ENCODE results near the gene LIN52.

Gene LIN52

DNA sequence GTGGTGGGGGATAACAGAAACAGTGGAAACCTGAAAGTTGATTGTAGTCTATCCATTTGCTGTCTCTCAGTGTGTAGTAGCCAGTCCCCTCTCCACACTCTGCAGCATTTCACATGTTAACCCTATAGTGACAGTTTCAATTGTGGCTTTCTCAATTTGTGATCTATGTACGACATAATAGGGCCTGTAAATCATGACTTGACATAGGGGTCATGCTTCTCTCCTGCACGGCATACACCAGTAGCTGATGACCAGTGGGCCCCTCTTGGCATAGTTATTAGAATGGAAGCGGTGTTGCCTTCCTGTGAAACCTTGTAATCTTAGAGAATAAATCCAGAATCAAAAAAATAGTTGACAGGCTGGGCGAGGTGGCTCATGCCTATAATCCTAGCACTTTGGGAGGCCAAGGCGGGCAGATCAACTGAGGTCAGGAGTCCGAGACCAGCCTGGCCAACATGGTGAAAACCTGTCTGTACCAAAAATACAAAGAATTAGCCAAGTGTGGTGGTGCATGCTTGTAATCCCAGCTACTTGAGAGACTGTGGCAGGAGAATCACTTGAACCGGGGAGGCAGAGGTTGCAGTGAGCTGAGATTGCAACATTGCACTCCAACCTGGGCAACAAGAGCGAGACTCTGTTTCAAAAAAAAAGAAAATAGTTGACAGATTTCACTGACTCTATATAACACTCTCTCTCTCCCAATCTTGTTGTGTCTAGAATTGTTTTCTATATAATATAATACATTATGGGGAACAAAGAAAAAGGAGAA is 109.9 kb downstream of the LIN52 start:
- TF ChIP-seq Cebpa-rat (IDR thresholded peaks at IDR 0.05): no peak
- no peak overlapping the region for H3K4me3 ChIP-seq
- H3K9me3 ChIP-seq (replicated peaks in 1 of 11): no peaks in the 10 kb centered on the region
- no peak overlapping the region for H3K27ac ChIP-seq
- no peaks in the 10 kb centered on the region; a peak in 1 of 22 replicates for H3K27me3 ChIP-seq
- H3K36me3 ChIP-seq: peaks cover 0 to 18% (median 10%) of the 10 kb centered on the region in 11 experiments; a peak in 14 of 22 replicates
- no peak overlapping the region for H3K4me2 ChIP-seq
- H4K20me1 ChIP-seq: no peaks in the 10 kb centered on the region
- H3K4me1 ChIP-seq: no peaks in the 10 kb centered on the region
- H3K9ac ChIP-seq: no peak overlapping the region

DNA sequence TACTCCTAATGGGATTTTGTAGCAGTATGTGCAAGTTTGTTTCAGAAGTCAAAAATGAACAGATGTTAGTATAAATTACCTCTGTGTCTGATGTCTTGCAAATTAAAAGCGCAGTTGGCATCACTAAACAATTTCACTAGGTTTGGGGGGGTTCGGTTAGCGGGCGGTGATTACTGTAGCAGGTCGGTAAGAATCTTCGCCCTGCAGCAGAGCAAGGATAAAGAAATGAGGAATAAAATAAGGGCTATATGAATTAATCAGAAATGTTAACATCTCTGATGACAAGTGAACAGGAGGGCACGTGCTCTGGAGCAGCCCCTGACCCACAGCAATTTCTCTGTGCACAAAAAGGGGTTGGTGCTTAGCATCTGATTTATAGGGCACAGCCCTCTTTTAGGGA is 110.9 kb downstream of the LIN52 start:
- TF ChIP-seq Cebpa-rat (IDR thresholded peaks at IDR 0.05): no peak
- H3K4me1 ChIP-seq: no peaks in the 10 kb centered on the region
- H4K20me1 ChIP-seq: no peaks in the 10 kb centered on the region
- no peaks in the 10 kb centered on the region for H3K9me3 ChIP-seq (replicated peaks in 1 of 11)
- H3K27me3 ChIP-seq: no peaks in the 10 kb centered on the region; a peak in 1 of 22 replicates
- no peak overlapping the region for H3K9ac ChIP-seq
- H3K4me3 ChIP-seq: no peak overlapping the region
- no peak overlapping the region for H3K4me2 ChIP-seq
- H3K27ac ChIP-seq: no peak overlapping the region
- H3K36me3 ChIP-seq: peaks cover 0 to 21% (median 12%) of the 10 kb centered on the region in 11 experiments; a peak in 15 of 22 replicates

DNA sequence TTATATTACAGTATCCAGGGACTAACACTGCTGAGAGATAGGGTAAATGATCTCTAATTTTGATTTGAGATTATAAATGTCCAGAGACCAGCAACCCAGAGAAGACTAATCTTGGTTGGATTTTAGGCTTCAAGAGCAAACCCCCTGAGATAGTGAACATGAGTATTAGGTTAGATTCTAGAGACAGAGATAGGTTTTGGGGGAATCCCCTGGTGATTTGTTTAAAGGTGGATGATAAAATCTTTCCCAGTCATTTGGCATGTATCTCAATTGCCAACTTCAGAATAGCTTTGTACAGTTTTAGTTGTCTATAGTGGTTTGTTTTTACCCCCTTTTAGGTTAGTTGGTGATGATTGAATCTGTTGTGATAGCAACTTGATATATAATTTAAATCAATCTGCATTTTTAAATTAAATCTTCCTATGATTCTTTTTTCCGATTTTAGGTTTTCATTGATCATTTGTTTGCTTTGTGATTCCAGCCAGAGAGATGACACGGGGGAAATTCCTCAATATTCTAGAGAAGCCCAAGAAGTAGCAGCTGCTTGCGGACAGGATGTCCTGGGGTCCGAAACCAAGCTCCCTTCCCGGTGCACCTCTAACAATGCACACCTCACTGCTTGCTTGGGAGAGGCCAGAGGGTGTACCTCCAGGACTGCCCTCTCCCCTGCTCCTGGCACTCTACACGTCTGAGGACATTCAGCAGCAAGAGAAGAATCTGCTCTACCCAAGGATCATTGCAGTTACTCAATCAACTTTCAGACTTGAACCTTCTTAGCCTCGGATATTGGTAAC is 113.9 kb downstream of the LIN52 start:
- Histone ChIP-seq H4K20me1 (no peaks in the 10 kb centered on the region), H3K36me3 (peaks cover 0 to 28% (median 12%) of the 10 kb centered on the region in 11 experiments; a peak in 15 of 22 replicates), H3K9ac (no peak overlapping the region), H3K4me1 (no peaks in the 10 kb centered on the region), H3K27me3 (no peaks in the 10 kb centered on the region; a peak in 1 of 22 replicates), H3K9me3 (replicated peaks in 1 of 11) (no peaks in the 10 kb centered on the region), H3K4me2 (no peak overlapping the region), H3K4me3 (no peak overlapping the region), H3K27ac (no peak overlapping the region)
- no peak for TF ChIP-seq Cebpa-rat (IDR thresholded peaks at IDR 0.05)

DNA sequence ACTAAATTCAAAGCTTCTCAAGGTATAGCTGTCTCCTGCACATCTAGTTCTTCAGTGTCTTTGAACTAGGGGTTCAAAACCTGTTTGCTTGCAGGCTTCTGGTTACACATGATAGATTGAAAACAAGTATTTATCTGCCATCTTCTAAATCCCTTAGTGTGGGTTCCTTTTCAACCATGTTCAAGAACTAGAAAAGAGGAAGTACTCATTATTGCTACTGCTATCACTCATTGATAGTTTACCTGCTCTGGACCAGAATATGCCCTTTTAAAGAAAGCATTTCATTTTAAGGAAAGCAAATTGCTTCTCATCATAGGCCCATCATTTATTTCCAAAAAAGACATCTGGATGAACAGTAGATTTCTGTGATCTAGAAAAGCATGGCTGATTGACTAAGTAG is 117.4 kb downstream of the LIN52 start:
- no peak for TF ChIP-seq Cebpa-rat (IDR thresholded peaks at IDR 0.05)
- Histone ChIP-seq H3K27ac (no peak overlapping the region), H3K4me2 (no peak overlapping the region), H3K9me3 (replicated peaks in 1 of 11) (no peaks in the 10 kb centered on the region), H3K27me3 (no peaks in the 10 kb centered on the region; a peak in 1 of 22 replicates), H3K36me3 (peaks cover 0 to 29% (median 12%) of the 10 kb centered on the region in 11 experiments; a peak in 15 of 22 replicates), H3K4me3 (no peak overlapping the region), H3K4me1 (peaks cover 0 to 4% (median 0%) of the 10 kb centered on the region in 10 experiments; a peak in 2 of 20 replicates), H4K20me1 (no peaks in the 10 kb centered on the region), H3K9ac (no peak overlapping the region)

DNA sequence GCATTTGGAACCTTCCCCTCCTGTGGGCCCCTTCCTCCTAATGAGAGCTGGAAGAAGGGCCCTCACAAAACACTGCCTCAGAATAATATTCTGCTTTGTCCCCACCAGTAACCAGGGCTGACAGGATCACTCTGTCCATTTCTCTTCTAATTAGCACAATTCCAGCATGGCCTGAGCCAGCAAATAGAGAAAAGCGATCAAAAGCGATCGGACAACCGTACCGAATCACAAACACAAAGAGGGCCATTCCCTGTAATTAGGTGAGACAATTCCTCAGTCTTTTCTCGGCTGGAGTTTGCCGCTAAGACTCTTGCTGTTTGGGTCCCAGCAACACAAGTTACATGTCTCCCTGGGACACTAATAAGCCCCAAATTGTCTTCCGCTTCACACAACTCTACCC is 118.9 kb downstream of the LIN52 start:
- peaks cover 0 to 4% (median 0%) of the 10 kb centered on the region in 10 experiments; a peak in 2 of 20 replicates for H3K4me1 ChIP-seq
- H3K27me3 ChIP-seq: no peaks in the 10 kb centered on the region; a peak in 1 of 22 replicates
- H3K36me3 ChIP-seq: peaks cover 0 to 28% (median 12%) of the 10 kb centered on the region in 11 experiments; a peak in 15 of 22 replicates
- no peaks in the 10 kb centered on the region for H3K9me3 ChIP-seq (replicated peaks in 1 of 11)
- H4K20me1 ChIP-seq: no peaks in the 10 kb centered on the region
- no peak for TF ChIP-seq Cebpa-rat (IDR thresholded peaks at IDR 0.05)
- no peak overlapping the region for H3K4me2 ChIP-seq
- H3K9ac ChIP-seq: no peak overlapping the region
- no peak overlapping the region for H3K27ac ChIP-seq
- H3K4me3 ChIP-seq: no peak overlapping the region

DNA sequence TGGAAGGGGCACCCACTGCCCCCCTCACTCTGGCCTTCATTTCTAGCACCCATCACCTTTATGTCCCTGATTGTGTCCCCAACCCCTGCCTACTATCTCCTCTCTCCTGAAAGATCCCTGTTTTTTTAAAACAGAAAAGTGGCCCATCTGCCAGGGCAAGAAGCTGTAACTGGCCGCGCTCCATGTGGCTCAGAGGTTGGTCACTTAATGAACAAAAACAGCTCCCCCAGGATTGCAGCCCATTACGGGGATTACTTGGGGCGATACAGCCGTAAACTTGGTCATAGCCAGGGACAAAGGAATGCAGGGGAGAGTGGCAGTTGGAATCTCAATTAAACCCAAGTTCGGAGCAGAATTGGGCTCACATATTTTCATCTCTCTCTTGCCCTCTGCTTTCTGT is 119.7 kb downstream of the LIN52 start:
- Histone ChIP-seq H3K4me1 (peaks cover 0 to 4% (median 0%) of the 10 kb centered on the region in 10 experiments; a peak in 2 of 20 replicates), H3K27ac (no peak overlapping the region), H3K36me3 (peaks cover 0 to 20% (median 6%) of the 10 kb centered on the region in 11 experiments; a peak in 12 of 22 replicates), H3K9me3 (replicated peaks in 1 of 11) (no peaks in the 10 kb centered on the region), H3K4me3 (no peak overlapping the region), H3K4me2 (no peak overlapping the region), H4K20me1 (no peaks in the 10 kb centered on the region), H3K27me3 (no peaks in the 10 kb centered on the region), H3K9ac (no peak overlapping the region)
- no peak for TF ChIP-seq Cebpa-rat (IDR thresholded peaks at IDR 0.05)

- H3K9me3 ChIP-seq (replicated peaks in 1 of 11): no peaks in the 10 kb centered on the region
- no peaks in the 10 kb centered on the region for H4K20me1 ChIP-seq
- no peak overlapping the region for H3K4me2 ChIP-seq
- peaks cover 0 to 11% (median 0%) of the 10 kb centered on the region in 11 experiments; a peak in 4 of 22 replicates for H3K36me3 ChIP-seq
- H3K27ac ChIP-seq: no peak overlapping the region
- peaks cover 0 to 4% (median 0%) of the 10 kb centered on the region in 10 experiments; a peak in 2 of 20 replicates for H3K4me1 ChIP-seq
- no peak overlapping the region for H3K4me3 ChIP-seq
- no peak for TF ChIP-seq Cebpa-rat (IDR thresholded peaks at IDR 0.05)
- H3K9ac ChIP-seq: no peak overlapping the region
- no peaks in the 10 kb centered on the region for H3K27me3 ChIP-seq
Measured at GRCh38 chr14:74205882-74206281, 121.1 kb downstream of the LIN52 start.

DNA sequence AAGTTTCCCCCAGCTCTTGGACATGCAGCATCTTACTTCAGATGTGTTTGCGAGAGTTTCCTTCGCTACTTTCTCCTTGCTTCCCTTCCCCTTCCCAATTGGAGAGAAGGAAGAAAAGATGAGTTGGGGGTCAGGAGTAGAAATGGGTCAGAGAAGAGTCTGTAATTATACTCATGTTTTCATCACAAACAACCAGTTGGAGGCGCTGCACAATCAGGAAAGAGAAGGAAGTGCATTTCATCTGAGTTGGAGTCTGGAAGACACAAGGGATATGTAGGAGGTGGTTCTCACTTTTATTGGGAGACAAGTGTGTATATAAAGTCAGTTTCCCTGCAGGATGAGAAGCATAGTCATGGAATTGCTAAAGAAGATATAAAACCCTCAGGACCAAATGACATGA is 123.2 kb downstream of the LIN52 start:
- H3K4me3 ChIP-seq: no peak overlapping the region
- no peaks in the 10 kb centered on the region for H3K27me3 ChIP-seq
- H3K27ac ChIP-seq: no peak overlapping the region
- no peak overlapping the region for H3K9ac ChIP-seq
- H4K20me1 ChIP-seq: no peaks in the 10 kb centered on the region
- H3K4me2 ChIP-seq: no peak overlapping the region
- H3K4me1 ChIP-seq: peaks cover 0 to 4% (median 0%) of the 10 kb centered on the region in 10 experiments; a peak in 2 of 20 replicates
- no peaks in the 10 kb centered on the region for H3K9me3 ChIP-seq (replicated peaks in 1 of 11)
- no peak for TF ChIP-seq Cebpa-rat (IDR thresholded peaks at IDR 0.05)
- peaks cover 0 to 7% (median 0%) of the 10 kb centered on the region in 11 experiments; a peak in 4 of 22 replicates for H3K36me3 ChIP-seq

DNA sequence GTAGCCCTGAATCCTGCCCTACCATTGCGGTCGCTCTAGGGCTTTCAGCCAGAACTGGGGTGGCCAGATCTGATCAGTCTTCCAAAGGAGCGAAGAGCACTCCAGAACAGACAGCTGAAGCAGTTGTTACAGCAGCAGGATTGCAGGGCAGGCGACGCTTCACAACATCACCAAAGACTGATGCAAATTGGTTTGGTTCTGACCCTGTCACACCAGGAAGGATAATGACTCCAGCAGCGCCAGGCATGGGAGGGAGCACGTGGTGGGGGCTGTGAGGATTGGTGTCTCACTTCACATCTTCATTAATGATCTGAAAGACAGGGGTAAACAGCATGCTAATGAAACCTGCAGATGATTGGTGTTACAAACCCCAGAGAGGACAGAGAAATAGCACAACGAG is 123.9 kb downstream of the LIN52 start:
- Histone ChIP-seq H3K9me3 (replicated peaks in 1 of 11) (no peaks in the 10 kb centered on the region), H4K20me1 (no peaks in the 10 kb centered on the region), H3K27ac (no peak overlapping the region), H3K27me3 (no peaks in the 10 kb centered on the region), H3K4me1 (peaks cover 0 to 4% (median 0%) of the 10 kb centered on the region in 10 experiments; a peak in 2 of 20 replicates), H3K4me3 (no peak overlapping the region), H3K9ac (no peak overlapping the region), H3K4me2 (no peak overlapping the region), H3K36me3 (peaks cover 0 to under 1% (median 0%) of the 10 kb centered on the region in 11 experiments; a peak in 1 of 22 replicates)
- no peak for TF ChIP-seq Cebpa-rat (IDR thresholded peaks at IDR 0.05)
